GM18502 (cell line): ENCODE results near the gene CLN6.

Experiments
- ATAC-seq: cut with Tn5 transposase; IDR thresholded peaks from one replicate; pipeline ENCODE4 v1.9.1; 2021; ENCODE audit warnings: mild to moderate bottlenecking; ENCODE audit not compliant: unreplicated experiment, poor library complexity

Gene CLN6

DNA sequence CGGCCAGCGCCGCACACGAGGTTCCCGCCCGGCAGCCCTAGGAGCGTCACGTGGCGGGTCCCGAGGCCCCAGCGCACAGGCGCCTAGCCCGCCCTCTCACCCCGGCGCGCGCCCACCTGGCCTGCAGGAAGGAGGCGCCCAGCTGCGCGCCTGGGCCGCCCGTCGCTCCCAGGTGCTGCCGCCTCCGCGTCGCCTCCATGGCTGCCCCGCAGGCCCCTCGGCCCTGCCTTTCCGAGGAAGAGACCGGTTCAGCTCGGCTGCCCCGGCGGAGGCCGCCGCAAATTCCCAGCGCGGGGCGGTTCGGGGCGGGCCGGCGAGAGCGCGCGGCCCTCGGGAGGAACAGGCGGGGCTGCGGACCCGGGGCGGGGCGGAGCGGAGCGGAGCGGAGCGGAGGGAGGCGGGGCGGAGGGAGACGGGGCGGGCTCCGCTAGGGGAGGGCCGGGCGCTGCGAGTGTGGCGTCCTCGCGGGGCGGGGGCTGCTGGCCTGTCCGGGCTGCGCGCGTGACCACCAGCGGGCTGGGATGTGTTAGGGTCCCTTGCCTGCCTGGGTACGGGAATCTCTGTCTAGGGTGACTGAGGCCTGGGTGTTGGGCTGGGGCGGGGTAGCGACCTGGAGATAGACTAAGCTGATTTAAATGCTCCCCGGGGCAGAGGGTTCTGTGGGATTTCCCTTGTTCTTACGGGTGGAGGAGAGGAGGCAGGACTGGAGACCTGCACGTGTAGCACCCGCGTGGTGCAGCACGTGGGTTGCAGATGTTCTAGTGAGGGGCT is at the start of gene CLN6:
Gene CLN6 (minus strand): TSS at position 343 of the 771 bp plus-strand sequence. CDS start 144 bp downstream, at position 199.
- peak; percentile 68 for ATAC-seq

DNA sequence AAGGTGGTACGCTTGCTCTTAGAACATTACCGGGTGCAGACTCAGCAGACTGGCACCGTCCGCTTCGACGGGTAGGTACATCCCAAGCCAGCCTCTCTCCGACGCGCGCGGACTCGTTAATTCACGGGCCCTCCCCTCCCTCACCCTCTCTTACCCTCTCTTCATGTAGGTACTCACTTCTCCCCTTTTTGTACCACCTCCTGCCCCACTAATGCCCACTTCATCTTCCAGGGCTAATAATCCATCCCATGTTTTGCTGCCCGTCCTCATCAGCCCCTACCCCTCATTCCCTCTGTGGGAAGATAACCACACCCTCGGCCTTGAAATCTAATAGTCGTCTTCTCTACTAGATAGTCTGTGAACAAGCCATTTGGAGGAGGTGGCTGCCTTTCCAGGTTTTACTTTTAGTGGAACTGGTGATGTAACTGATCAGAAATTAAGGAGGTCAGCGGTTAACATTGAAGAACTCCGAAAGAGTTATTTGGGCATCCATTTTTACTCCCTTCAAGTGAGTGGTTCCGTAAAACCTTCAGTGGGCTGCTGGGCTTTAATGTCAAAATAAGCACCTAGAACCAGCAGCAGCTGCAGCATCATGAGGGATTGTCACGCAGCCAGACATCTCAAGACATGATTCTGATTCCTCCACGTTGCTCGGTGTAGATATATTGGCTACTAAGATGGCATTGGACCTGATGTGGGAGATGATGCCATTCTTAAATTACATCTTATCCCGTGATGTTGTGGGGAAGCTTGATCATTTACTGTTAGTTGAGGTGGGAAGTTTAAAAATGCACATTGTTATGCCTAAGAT is 49.3 kb upstream of the CLN6 start:
- ATAC-seq: no peak

DNA sequence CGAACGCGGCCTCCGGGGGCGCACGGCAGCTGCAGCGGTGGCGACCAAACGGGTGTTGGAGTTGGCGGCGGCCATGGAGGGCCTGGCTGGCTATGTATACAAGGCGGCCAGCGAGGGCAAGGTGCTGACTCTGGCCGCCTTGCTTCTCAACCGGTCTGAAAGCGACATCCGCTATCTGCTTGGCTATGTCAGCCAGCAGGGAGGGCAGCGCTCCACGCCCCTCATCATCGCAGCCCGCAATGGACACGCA is 48.7 kb upstream of the CLN6 start:
- no peak for ATAC-seq

DNA sequence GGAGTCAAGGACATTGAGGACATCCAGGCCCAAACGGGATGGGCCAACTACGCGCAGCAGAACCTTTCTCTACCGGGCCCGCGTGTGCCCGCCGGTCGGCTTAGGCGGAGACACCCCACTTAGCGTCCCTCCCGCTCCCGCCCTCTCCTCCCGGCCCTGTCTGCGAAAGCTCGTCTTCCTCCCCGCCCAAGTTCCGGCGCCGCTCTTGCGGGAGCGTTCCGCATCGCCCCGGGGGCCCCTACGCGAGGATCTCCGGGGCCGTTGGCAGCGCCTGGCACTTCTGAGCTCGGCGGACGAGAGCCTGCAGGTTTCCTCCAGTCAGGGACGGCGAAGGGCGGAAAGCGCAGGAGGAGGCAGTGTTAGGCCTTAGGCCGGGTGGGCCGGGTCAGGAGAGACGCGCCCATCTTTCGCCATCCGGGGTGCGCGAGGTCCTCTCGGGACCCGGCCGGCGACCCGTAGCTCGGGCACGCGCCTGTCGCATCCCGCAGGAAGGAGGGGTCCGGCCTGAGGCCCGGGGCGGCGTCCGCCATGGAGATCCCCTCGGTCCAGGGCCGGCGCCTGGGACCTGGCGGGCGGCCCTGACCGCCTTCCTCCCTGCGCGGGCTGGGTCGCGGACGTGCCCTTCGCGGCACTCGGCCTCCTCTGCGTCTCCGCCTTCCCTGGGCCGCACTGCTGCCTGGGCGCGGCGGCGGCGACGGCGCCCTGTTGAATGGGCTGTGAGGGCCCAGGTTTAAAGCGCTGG is 48.2 kb upstream of the CLN6 start, which contains the start of gene FEM1B:
Gene FEM1B (plus strand): TSS at position 143 of the 742 bp plus-strand sequence. CDS start 673 bp downstream, outside the sequence.
- ATAC-seq: peak; percentile 76

DNA sequence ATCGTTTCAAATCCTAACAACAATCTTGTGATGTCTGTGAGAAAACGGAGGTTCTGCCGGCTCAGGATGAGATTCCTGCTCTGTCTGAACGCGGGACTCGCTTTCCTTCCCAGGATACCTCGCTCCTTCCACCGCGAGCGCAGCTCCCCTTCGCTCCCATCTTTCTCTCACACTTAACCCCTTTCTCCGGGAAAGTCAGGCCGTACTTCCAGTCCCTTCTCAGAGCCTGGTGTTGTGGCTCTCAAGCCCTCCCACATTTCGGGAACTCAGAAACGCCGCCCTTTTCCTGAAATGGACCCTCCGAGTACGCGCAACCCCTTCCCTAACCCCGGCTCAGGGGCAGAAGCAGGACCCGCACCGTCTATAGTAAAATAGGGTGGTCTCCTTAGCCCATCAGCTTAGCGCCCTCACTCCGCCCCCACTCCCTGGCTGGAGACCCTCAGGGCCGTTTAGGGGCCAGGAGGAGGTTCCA is 47.6 kb upstream of the CLN6 start:
- peak; percentile 5 for ATAC-seq

DNA sequence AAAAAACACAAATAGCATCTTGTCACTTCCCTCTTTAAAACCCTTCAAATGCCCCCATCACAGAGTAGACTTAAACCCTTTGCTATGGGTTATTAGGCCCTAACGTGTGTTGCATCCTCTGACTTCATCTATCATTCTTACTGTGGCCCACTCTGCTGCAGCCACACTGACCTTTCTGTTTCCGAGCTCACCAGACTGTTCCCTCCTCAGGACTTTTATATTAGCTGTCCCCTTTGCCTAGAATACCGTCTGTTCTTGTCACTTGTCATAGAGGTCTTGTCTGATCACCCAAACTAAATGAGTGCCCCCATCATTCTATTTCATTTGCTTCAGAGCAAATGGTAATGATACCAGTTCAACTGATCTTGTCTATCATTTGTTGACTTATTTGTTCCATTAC is 47.1 kb upstream of the CLN6 start:
- ATAC-seq: no peak

DNA sequence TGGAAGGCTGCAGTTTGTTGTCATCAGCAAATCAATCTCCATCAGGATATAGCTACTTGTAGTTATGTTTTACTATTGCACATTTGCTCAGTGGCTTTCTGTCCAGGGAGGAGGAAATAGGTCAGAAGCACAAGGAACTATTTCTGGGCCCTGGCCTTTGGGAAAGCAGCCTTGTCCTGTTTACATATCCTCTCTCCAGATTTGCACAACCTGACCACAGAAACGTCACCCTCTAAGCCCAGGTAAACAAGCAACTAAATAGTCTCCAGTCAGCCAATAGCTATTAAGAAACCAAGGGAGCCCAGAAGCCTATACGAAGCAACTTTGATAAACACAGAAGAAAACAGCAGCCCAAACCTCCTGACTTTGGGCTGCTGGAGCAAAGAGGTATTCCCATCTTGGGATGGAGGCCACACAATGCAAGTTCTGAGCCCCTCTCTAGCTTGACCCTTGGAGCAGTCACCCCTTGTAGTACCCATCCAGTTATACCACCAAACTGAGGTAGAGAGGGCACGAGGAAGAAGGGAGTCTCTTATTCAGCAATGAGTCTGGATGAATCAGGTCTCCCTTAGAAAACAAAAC is 45.7 kb upstream of the CLN6 start:
- ATAC-seq: no peak

DNA sequence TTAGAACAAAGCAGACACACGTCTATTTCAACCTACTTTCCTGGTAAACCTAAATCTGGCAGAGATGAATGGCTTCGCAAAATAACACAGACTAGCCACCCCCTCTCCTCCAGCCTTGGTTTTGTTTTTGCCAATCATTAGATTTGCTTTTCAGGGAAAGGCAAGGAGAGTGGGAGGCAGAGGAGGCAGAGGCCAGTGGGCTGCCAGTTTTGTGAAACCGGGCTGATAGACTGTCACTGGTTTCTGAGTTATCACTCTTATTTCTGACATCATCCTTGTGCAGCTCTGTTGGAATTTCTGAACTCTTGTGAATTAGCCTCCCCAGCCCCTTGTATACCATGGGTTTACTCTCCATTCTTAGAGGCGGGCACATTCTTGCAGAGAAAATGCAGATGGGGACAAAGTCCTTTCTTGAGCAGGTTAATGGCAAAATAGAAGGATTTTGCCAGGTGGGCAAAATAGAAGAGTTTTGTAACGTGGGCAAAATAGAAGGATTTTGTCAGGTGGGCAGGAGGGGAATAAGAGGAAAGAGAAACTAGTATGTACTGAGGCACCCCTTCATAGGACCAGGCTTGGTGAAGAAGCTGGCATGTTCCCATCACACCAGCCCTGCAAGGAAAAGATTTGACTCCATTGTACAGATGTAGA is 44.8 kb upstream of the CLN6 start:
- no peak for ATAC-seq

DNA sequence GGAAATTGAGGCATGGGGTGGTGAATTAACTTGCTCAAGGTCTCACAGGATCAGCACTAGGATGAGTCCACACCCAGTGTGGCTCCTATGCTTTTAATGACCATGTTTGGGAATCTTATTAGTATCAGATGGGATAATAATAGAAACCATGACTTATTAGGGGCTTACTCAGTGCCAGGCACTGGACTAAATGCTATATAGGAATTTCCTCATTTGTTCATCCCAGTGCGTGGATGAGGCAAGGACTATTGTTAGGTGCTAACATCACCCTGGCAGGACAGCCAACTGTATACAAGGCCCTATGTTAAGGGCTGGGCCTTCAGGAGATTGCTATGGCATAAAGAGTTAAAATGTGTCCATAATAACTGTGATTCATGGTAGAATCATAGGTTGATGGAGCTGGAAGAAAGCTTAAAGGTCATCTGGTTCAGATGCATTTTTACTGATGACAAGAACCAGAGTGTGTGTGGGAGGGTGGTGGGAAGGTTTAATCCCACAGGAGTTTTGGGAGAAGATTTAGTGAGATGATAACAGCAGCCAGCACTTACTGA is 43.3 kb upstream of the CLN6 start:
- no peak for ATAC-seq

DNA sequence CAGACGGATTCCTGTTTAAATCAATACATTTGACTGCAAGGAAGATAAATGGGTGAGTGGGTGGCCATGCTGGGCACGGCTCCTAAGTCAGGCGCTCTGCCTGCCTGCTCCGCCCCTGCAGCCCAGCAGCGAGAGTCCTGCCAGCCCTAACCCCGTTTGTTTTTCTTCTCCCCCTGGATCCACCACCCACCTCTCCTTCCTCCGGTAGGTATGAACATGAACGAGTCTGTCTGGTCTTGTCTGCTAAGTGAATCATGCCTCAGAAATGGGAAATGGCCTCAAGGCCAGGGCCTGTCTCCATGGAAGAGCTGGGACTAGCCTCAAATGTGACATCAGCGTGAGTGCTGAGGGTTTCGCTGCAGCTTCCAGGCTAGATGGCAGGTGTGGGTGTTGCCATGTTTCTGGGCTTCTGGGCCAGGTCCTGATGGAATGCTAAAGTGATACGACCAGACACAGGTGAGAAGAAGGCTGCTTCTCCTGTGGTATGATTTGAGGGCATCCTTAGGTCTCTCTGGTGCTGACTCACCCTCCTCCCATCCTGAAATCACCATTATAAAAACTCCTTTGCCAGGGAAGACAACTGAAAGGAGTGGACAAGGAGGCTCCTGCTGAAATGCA is 42.4 kb upstream of the CLN6 start:
- ATAC-seq: no peak

DNA sequence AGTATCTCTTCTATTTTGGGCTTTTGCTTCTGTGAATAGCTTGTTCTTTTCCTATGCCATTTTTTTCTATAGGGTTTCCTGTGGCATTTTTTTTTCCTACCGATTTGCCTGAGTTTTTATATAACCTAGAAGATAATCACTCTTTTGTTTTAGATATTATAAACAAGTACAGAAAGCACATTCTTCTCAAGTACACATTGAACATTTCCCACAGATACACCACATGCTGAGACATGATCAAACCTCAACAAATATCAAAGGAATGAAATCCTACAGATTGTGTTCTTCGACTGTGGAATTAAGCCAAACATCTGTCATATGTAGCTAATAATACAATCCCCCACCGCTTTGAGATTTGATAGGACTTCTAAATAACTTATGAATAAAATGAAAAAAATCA is 38.9 kb upstream of the CLN6 start:
- no peak for ATAC-seq

DNA sequence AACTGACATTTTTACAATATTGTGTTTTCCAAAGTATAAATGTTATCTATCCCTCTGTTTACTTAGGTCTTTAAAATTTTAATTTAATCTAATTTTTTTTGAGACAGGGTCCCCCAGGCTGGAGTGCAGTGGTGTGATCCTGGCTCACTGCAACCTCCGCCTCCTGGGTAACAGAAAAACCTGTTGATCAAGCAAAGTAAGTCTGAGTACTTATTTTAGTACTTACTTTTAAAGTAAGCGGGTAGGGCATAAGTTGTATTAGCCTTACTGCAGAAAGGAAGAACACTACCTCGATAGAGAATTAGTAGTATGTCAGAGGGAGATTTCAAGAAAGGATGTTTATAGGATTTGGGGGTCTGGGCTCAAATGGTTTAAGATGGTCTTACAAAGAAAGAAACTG is 36.1 kb upstream of the CLN6 start:
- no peak for ATAC-seq

DNA sequence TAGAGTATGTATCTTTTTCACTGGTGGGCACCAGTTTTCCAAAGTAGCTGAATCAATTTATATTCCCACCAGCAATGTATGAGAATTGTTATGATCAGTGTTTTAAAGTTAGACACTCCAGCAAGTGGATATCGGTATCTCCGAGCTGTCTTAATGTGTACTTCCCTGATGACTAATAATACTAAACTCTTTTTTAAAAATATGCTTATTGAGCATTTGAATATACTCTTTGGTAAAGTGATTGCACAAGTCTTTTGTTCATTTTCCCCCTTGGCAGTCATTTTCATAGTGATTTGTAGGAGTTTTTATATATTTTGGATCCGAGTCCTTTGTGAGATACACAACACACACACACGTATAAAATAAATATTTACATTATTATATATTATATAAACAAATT is 35.6 kb upstream of the CLN6 start:
- no peak for ATAC-seq

DNA sequence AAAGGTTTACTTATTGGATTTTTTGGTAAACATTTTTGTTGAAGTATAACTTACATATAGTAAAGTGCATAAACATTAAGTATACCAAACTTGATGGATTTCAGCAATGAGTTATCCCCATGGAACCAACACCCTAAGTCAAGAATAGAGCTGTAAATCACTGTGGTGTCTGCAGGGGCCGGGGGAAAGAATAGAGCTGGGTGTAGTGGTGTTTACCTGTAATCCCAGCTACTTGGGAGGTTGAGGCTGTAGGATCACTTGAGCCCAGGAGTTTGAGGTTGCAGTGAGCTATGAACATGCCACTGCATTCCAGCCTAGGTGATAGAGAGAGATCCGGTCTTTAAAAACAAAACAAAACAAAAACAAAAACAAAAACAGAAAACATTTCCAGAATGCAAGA is 34.8 kb upstream of the CLN6 start:
- ATAC-seq: no peak

DNA sequence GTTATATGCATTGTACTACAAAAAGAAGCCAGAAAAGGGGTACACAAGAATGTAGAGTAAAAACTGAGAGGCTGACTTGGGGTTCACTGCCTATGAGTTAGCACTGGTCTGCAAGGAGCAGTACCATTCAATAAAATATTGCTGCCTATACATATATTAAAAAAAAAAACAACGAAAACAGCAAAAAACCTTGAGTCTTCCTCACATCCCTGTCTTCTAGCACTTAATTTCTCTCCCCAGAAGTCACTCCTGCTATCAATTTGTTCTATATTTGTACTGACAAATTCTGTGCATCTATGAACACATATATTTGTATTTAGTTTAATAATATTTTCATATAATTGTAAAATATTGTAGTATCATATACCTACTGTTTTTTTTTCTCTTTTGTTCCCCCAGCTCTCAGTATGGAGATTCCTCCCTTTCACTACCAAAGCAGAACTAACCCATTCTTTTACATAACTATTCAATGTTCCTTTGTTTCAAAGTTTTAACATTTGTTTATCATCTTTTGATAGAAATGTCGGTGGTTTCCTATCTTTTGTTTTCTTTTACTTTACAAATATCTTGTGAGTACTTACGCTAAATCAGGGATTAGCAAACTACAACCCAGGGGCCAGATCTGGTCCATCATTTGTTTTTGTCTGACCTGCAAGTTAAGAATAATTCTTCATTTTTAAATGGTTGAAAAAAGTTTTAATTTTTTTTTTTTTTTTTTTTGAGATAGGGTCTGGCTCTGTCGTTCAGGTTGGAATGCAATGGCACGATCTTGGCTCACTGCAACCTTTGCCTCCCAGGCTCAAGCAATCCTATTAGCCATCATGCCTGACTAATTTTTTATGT is 33.2 kb upstream of the CLN6 start:
- no peak for ATAC-seq

DNA sequence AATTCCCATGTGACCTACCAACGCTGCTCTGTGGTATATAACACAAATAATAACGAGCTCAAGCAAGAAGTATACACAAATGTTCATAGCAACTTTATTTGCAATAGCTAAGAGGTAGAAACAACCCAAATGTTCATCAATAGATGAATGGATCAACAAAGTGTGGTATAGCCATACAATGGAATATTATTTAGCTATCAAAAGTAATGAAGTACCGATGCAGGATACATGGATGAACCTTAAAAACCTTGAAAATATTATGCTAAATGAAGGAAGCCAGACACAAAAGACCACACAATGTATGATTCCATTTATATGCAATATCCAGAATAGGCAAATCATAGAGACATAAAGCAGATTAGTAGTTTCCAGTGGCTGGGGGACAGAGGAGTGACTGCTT is 32.5 kb upstream of the CLN6 start:
- no peak for ATAC-seq

DNA sequence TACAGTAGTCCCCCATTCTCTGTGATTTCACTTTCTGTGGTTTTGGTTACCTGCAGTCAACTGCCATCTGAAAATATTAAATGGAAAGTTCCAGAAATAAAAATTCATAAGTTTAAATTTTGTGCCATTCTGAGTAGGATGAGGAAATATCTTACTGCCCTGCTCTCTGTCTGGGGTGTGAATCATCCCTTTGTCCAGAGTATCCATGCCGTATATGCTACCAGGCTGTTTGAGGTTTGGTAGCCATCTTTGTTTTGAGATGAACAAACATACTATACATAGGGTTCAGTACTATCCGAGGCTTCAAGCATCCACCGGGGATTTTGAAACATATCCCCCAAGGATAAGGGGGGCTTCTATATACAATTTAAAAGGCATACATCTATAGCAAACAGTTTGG is 31.7 kb upstream of the CLN6 start:
- no peak for ATAC-seq

DNA sequence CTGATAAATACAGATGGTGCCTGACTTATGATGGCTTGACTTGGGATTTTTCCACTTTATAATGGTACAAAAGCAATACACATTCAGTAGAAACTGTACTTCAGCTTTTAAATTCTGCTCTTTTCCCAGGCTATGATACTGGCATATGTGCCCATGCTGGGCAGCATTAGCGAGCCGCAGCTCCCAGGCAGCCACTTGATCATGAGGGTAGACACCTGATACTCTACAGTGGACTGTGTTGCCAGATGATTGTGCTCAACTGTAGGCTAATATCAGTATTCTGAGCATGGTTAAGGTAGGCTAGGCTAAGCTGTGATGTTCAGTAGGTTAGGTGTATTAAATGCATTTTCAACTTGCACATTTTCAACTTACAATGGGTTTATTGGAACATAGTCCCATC is 30.4 kb upstream of the CLN6 start:
- no peak for ATAC-seq

DNA sequence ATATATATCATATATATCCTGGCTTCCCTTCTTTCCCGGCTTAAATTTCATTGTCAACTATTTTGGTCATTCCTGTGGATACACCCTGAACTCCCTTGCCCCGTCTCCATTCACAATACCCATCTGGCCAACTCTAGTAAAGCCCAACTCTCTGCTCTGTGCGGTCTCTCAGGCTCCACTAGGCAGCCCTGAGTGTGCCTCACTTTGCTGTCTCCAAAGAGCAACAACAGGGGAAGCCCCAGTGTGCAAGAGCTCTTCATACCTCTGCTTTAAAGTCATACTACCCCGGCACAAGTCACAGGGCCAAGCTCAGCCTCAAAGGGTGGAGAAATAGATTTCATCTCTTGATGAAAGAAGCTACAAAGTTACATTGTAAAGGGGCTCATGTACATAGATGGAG is 29.2 kb upstream of the CLN6 start:
- ATAC-seq: no peak
